NCI-H774 (cell line): ENCODE results near the gene TLE1.

Source experiments
- DNase-seq: peaks from one replicate; lab custom pipeline; 2025; lab: John Stamatoyannopoulos, UW

Gene TLE1

DNA sequence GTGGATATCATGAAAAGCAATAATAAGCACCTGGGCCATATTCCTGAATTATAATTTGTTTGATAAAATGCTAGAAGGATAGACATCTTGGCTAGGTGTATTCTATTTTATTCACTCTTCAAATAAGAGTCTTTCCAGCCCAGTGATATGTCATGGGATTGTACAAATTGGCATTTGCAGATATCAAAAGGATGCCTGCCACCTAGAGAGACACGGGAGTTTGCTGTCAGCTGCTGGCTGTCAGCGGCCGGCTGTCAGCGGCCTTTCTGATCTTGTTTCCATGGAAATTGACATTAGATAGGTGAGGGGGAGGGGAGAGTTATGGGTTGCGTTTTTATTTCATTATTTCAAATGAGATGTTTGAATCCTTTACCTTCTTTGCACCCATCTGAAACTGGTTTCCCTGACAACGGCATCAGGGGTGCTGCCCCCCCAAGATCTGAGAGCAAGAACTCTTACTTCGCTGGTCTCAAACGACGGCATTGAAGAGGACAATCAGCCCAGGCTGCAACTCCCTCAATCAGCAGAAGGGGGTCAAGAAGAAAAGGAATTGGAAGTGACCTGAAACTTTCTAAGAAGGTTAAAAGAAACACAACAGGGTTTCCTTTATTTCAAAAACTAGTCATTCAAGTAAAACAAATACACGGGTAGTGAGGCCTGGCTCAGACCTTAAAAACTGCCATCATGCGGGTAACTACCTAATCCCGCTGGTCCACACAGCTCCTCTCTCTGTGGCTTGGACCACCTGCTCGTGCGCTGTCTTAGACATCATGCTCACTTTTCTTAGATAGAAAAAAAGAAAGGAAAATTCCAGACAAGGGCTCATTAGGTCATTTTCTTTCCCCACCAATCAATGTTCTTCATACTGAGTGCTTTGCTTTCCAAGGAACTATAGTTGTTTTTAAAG is 115.7 kb downstream of the TLE1 start:
- DNase-seq, result no peak

DNA sequence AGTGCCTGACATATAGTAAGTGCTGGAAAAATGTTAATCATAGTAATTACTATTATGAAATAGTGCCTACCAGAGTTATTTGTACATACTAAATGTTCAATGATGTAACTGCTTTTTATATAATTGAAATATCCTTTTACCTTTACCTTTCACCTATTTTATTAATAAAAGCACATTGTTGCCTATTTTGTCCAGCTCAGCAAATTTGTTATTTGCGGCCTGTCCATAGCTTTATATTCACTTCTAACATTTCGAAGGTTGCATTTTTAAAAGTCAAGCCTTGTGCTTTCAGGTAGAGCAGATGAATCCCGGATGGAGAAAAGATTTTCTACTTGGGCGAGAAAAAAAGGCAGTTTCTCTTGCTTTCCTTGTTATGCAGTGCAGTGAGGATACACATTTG is 119.3 kb downstream of the TLE1 start:
- no peak for DNase-seq

DNA sequence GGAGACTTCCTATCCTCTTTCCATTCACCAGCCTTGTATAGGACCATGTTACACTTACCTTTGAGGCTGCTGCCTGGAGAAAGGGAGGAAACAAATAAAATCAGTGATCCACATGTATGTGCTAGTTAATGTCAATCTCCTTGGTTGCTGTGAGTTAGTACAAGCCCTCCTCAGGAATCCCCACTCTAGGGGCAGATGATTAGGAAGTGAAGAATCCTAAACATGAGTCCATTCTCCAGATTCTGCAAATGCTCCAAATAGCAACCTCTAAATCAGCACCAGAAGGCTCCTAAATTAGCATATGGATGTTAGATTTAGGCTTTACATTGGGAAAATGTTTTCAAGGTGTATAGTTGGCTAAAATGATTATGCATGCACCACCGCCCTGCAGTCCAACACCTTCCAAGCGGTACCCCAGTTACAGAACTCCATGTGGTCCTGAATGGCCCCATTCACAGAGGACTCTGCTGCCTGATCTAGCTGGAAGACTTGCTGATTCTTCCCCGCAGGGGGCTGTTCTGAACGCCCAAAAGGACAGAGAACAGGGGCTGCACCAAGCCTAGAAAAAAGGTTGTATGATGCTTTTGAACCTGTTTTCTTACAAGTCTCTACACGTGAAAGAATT is 123.2 kb downstream of the TLE1 start:
- DNase-seq, result no peak

DNA sequence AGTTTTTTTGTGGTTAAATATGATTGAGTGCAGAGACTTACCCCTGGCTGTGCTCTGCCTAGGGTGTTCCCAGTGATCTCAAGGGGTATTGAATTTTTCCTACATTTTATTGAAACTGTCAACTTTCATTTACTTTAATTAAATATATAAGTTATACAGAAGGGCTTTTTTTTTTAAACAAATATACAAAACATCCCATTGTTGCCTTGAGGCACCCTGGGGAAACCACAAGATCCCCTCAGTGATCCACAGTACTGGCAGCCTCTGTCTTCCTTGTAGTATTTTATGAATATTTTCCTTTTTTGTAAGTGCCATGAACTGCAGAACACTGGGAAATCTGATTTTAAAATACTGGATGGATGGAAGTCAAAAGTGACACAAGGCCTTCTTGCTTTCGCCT is 123.7 kb downstream of the TLE1 start:
- DNase-seq, result no peak

DNA sequence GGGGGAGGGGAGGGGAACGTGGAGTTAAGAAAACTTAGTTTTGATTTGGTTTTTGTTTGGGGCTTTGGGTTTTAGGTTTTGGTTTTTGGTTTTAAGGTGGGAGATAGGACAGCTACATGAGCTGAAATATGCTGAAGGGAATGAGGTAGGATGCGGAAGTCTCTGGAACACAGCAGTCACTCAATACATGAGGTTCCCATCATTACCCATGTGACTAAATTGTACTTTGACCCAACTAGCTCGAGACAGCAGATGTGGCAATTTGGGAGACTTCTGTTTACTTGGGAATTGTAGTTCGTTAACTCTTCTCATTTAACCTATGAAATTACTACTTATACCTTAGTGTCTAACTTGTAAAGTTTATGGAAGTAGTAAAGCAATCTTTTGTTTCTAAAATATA is 124.2 kb downstream of the TLE1 start:
- DNase-seq, result no peak

DNA sequence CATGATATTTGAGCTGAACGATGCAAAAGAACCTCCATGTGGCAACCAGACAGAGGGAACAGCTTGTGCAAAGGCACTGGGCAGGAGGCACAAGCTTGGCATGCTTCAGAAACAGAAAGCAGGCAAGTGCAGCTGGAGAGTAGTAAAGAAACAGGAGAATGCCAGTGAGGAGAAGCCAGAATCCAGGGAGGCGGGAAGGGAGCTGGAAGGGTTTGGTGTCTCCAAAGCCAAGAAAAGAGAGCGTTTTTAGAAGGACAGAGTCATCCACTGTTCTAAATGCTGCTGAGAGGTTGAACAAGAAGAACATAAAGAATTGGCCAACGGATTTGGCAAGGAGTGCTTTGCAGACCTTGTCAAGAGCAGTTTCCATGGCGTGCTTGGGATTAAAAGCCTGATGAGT is 124.7 kb downstream of the TLE1 start:
- DNase-seq, result no peak

DNA sequence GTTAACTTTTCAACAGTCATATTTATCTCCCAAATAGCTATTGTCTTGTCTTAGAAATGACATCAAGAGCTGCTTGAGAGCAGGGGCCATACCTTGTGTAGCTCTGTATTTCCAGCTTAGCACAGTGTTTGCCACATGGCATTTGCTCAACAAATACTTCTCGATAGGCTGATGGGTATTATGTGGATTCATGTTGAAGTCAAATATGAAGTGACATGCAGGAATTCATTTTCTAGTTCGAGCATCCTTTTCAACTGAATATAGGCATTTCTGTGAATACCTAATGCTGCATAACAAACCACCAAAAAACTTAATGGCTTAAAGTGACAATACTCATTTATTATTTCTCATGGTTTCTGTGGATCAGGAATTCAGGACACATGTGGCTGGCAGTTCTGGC is 125.6 kb downstream of the TLE1 start:
- no peak for DNase-seq

DNA sequence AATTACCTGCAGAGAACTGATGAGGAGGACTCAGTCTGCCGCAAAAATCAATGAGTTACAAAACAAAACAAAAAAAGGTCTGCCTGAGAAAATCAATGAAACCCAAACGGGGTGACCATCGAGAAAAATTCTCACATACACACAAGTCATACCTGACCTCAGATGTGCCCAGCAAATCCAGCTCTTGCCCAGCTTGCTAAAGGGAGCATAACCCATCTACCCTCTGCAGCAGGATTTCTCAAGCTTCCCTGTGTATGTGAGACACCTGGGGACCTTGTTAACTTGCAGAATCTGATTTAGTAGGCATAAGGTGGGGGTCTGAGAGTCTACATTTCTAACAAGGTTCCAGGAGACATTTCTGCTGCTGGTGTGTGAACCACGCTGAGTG is 126.3 kb downstream of the TLE1 start:
- DNase-seq, result no peak

DNA sequence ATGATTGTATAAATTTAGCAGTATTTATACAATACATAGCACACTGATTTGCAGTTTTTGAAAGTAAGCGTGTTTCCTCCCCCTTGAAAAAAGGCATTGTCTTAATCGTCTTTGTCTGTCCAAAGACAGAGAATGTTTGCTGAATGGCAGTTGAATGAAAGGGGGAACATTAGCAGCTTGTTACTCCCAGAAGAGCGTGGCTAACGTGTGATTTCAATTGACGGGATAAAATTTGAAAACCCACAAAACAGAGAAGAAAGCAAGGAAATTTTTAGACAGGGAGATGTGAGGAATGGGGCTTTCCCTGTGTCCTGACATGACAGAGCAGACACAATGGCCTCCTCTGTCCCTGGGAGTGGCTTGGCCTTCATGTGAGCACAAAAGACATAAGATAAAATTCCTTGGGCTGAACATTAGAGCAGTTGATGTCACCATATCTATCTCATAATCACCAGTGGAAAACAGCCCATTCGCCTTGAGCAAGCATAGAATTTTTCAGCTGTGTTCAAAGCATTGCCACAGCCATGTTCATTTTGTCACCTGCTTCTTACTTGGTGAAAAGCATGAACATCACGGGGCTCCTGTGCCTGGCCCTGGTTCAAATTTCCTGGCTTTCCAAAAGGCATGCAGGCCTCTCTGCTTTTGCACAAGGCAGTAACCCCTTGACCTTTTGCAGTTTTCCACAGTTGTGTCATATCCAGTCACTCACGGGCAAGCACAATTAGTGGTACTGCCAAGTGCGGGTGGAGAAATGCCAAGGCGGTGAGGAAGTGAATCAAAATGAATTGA is 126.9 kb downstream of the TLE1 start:
- no peak for DNase-seq

DNA sequence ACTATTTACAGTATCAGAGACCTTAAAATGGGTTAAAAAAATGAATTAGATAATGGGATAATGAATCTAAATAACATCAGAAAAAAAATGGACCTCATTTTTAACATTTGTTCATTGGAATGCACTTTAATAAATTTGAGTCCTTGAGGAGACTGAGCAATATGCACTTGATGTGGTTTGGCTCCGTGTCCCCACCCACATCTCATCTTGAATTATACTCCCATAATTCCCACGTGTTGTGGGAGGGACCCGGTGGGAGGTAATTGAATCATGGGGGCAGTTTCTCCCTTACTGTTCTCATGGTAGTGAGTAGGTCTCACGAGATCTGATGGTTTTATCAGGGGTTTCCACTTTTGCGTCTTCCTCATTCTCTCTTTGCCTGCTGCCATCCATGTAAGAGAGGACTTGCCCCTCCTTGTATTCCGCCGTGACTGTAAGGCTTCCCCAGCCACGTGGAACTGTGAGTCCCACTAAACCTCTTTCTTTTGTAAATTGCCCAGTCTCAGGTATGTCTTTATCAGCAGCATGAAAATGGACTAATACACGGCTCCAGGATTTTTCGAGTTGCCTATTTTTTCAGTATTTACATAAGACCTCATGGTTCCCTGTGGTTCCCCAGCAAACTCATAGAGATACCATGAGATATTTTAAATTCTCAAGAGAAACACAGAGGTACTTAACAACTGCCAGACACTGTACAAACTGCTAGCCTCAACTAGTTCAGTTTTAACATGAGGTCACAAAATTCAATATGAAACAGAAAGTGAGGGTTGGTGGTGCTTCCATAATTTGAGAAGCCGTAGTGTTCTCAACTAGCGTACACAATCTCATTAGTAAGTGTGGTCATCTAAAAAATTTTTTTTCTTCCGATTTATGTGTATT is 128.3 kb downstream of the TLE1 start:
- no peak for DNase-seq

DNA sequence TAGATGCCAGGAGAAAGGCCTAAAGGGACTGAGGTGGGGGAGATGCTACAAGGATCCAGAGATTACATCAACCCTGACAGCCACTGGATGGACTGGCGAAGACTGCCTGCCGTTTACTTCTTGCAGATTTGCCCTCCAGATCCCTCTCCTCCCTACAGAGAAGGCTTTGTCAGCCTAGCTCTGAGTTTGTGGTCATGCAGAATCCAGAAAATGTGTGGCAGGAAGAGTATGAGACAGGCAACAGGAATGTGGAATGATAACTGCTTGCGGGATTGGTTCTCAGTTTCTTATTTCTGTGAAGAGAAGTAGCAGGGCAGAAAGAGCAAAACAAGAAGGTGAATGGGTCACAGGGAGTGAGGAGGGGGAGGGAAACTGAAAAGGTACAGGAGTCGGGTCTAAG is 129.6 kb downstream of the TLE1 start:
- DNase-seq, result no peak

DNA sequence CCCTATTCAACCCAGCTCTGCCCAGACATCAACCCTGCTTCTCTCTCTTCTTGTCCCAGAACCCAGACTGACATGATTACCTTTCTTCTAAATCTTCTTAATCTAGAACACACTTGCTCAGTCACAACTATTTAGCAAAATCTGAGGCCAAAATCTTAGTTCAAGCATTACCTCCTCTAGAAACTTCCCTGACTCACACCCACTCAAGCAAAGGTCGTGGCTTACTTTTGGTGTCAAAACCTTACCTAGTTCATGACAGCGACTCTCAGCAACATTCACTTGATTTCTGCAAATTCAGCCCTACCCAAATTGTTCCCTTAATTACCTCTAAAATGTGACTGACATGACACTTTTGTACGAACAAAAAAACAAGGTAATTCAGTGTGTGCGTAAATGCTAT is 130.2 kb downstream of the TLE1 start:
- DNase-seq, result no peak

DNA sequence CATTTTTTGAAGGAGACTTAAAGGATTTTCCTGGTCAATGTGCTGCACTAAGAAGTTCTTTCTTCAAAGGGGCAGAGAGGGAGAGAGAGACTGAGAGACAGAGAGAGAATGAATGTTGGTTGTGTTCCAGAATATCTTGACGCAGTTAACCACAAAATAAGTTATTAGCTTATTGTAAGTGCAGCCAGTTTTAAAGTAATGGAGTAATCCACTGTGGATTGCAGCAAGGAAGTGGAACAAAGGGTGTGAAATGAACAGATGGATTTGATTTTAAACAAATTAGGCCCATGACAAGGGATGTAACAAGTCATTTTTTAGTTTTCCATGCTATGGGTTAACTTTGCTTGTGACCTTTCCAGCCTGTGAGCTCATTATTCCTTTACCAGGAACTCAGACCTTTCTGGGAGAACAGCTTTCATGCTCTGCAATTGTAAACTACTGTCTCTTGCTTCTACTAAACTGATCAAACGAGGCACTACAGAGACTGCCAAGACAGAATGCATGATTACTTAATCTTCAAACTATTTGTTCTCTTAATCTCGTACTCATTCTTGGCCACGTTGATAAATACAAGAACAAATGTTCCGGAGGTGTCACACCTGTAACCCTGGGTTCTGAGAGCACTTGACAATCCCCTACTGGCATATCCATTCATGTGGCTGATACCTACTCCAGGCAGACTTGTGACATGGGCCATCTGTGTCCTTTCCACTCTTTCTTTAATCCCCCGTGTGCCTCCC is 131.1 kb downstream of the TLE1 start:
- no peak for DNase-seq

DNA sequence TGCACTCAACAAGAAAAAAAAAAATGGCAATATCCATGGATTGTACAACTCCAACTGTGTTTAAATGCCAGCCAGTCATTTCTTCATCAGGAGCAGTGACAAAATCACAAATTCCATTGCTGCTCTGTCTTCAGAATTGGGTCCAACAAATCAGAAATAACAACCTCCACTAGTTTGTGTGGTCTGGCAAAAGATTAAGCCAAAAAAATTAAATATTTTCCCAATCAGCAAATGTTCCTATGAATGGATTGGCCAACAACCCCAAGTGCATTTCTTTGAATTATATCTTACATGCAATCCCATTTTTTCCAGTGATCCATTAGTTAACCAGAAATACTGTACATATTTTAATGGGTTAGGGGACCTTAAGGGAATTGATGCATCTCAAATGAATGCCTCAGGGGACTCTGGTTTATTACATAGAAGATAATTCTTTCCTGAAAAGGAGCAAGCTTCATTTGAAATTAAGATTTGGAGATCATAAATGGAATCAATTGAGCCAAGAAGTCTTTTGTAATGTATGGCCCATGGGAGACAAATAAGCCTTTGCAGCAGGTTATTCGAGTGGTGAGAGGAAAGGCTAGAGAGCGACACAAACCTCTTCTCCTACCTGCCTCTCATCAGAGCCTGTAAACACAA is 131.8 kb downstream of the TLE1 start:
- no peak for DNase-seq

DNA sequence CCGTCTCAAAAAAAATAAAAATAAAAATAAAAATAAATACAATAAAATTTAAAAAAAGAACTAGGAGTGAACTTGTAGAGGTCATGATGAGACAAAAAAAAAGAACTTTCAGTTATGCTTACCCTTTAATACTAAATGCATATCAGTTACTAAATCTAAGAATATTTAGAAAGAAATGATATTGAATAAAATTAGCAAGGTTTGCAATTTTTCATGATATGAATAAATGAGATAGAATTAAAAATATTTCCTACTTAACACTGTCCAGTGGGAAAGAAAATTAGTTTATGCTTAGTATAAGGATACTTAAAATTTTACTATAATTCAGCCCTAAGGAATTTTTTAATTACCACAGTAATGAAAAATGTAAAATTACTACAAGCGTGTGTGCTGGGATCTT is 132.4 kb downstream of the TLE1 start:
- no peak for DNase-seq

DNA sequence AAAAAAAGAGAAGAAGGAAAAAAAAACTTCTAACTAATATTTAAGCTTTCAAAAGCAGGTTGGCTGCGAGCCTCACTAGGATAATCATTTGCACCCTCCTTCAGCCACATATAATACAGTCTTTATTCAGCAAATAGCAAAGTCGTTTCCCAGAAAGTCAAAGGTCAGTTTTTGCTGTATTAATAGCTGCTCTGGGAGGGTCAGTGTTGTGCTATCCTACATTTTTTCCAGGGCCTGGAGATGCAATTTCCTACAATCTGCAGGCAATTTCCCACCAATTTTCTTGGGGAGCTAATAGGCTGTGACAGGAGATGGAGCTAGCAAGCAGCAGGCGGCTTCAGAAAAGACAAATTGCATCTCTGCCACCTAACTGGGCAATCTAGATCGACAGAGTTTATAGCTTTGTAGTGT is 136.8 kb downstream of the TLE1 start:
- DNase-seq, result no peak

DNA sequence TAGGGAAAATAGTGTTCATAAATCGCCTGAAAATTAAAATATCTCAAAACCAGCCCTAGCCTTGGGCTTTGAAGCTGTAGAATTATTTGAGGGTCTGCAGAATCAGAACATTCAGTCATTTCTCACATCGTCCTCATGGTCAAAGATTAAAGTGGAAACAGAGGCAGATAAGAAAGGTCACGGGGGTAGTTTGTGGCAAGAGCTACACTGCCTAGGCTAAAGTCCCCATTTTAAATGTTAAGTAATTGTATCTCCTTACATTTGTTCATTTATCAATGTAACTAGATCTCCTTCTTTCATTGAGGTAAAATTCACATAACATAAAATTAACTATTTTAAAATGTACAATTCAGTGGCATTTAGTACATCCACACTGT is 139.2 kb downstream of the TLE1 start:
- DNase-seq, result no peak

DNA sequence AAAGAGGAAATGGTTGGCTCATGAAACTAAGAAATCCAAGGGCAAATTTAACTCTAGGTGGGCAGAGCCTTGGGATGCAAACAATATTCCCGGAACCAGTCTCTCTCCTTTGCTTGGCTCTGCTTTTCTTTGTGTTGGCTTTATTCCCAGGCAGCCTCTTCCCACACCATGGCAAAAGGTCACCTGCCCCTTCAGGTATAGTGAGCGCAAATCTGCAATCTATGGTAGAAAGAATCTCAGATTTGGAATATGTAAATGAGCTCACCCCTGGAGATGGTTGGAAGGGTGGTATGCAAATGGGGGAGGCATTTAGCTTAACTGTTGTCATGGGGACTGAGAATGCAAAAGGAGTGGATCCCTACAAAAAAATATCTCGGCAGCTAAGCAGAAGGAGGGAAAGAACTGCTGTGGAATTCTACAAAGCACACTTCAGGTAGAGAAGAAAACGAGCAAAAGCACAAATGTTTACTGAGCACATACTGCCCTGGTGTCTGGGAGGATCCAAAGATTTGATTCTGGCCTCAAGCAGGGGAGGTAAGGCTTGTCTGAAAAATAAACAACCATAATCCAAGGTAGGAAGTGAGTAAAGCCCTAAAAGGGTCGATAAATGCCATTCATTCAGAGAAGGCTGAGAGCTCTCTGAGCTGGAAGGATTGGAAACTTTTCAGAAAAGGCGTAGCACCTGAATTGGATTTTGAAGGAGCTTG is 139.7 kb downstream of the TLE1 start:
- DNase-seq, result no peak

DNA sequence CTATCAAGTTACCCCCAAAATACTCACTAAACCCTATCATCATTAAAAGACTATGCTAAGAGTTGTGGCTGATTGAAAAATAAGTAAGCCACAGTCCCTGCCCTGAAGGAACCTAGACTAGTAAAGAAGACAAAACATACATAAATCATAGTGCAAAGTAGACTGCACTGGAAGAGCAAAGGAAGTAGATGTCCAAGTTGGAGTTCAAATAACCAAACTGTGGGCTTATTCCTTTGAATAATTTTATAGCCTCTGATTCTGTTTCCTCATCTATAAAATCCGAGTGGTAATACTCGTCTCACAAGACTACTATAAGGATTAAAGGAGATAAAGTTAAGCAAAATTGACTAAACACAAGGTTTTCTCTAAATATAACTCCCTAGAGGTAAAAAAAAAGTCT is 140.4 kb downstream of the TLE1 start:
- DNase-seq, result no peak

DNA sequence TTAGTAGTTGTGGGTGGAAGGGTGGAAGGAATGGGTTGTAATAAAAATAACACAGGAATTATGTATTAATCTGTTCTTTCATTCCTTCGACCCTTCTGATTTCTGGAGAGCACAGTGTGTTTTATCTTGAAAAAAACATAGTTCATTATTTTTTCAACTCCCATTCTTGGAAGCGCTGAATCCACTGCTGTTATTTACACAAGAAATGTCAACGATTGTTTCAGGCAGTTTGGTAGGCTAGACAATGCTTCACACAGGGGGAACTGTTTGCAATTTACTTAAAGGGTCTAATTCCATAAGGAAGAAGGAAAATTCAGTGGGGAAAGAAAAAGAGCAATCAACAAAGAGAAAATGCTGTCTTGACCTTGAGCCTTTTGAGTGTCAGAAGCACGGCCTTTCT is 142.9 kb downstream of the TLE1 start:
- DNase-seq, result no peak
